Duodenal mucosa (tissue), 2 donors: ENCODE measurements around the gene MSI2.

ENCODE experiments used
- H3K27ac ChIP-seq: one replicate; pipeline ENCODE4 v1.7.0; 2013; ENCODE audit warnings: low read depth, low read length
- H3K27me3 ChIP-seq, 2 donors: one replicate each; pipeline ENCODE4 v1.7.0; 2013; ENCODE audit warnings: low read length in 2 of 2, control low read depth in 1 of 2; ENCODE audit not compliant: insufficient read depth in 2 of 2, control insufficient read depth in 1 of 2
- H3K36me3 ChIP-seq, 2 donors: one replicate each; pipeline ENCODE4 v1.7.0; 2013; ENCODE audit warnings: low read length in 2 of 2, control low read depth in 1 of 2; ENCODE audit not compliant: insufficient read depth in 2 of 2, control insufficient read depth in 1 of 2
- H3K4me1 ChIP-seq, 2 donors: one replicate each; pipeline ENCODE4 v1.7.0; 2013; ENCODE audit warnings: low read length in 2 of 2, control low read depth in 1 of 2; ENCODE audit not compliant: insufficient read depth in 2 of 2, control insufficient read depth in 1 of 2
- H3K4me3 ChIP-seq, 2 donors: one replicate each; pipeline ENCODE4 v1.7.0; 2013; ENCODE audit warnings: low read length in 2 of 2, low read depth in 1 of 2
- H3K9ac ChIP-seq, 2 donors: one replicate each; pipeline ENCODE4 v1.7.0; 2013; ENCODE audit warnings: low read length in 2 of 2, low read depth in 1 of 2
- H3K9me3 ChIP-seq, 2 donors: one replicate each; pipeline ENCODE4 v1.7.0; 2013; ENCODE audit warnings: low read length in 2 of 2, control low read depth in 1 of 2; ENCODE audit not compliant: control insufficient read depth in 1 of 2

Gene MSI2

DNA sequence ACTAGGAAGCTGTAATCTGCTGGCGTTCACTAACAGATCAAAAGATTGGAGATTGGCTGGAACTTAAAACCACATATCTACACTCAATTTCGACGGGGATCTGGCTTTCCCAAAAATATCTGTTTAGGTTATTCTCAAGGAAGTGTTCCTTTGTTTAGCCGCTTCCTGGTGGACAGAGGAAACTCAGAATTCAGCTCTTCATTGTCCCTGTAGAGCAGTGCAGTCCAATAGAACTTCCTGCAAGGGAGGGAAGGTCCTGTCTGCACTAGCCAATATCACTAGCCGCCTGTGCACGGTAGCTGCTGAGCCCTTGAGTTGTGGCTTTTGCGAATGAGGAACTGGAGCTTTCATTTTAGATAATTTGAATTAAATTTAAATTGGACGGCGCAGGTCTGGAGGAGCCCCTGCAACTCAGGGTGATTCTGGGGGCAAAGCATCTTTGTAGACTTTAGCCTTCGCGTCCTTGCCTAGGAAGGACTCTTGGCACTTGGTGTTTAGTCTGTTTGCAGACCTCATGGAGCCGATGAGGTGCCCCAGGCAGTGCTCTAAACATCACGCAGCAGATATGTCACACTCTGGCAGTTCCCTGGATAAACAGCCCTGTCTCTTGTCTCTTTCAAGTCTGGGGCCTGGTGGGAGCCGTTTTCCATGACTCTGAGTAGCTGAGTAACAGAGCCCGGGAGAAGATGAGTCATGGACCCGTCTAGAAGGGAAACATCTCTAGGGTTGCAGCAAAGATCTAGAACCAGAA is 366.5 kb downstream of the MSI2 start:
- Histone ChIP-seq H3K9ac (no peak overlapping the region), H3K9me3 (no peaks in the 10 kb centered on the region), H3K27me3 (no peaks in the 10 kb centered on the region), H3K27ac (no peak overlapping the region), H3K4me1 (no peaks in the 10 kb centered on the region), H3K36me3 (peaks cover 0 to 3% of the 10 kb centered on the region in 2 donors), H3K4me3 (peak overlapping the region in 1 of 2 donors; percentile 23)

GRCh38 chr17:57623620-57624019 is 367.3 kb downstream of the MSI2 start:
- no peaks in the 10 kb centered on the region for H3K4me1 ChIP-seq
- no peak overlapping the region for H3K9ac ChIP-seq
- no peaks in the 10 kb centered on the region for H3K27me3 ChIP-seq
- H3K4me3 ChIP-seq, result no peak overlapping the region
- H3K9me3 ChIP-seq, result no peaks in the 10 kb centered on the region
- H3K36me3 ChIP-seq, result peaks cover 0 to 5% of the 10 kb centered on the region in 2 donors
- no peak overlapping the region for H3K27ac ChIP-seq

- Histone ChIP-seq H3K27me3 (no peaks in the 10 kb centered on the region), H3K36me3 (peaks cover 0 to 5% of the 10 kb centered on the region in 2 donors), H3K4me3 (no peak overlapping the region), H3K4me1 (no peaks in the 10 kb centered on the region), H3K27ac (no peak overlapping the region), H3K9ac (no peak overlapping the region), H3K9me3 (no peaks in the 10 kb centered on the region)
Observed at GRCh38 chr17:57624386-57624785, 368.1 kb downstream of the MSI2 start.

GRCh38 chr17:57625511-57625910 is 369.2 kb downstream of the MSI2 start:
- H3K9me3 ChIP-seq, result no peaks in the 10 kb centered on the region
- H3K9ac ChIP-seq, result no peak overlapping the region

GRCh38 chr17:57625957-57626356 is 369.6 kb downstream of the MSI2 start:
- Histone ChIP-seq H3K4me3 (no peak overlapping the region), H3K9ac (no peak overlapping the region), H3K36me3 (peaks cover 0 to 7% of the 10 kb centered on the region in 2 donors), H3K4me1 (no peaks in the 10 kb centered on the region), H3K27me3 (no peaks in the 10 kb centered on the region), H3K9me3 (no peaks in the 10 kb centered on the region), H3K27ac (no peak overlapping the region)

More at GRCh38 chr17:57625511-57625910, 369.2 kb downstream of the MSI2 start:
- Histone ChIP-seq H3K36me3 (peaks cover 0 to 7% of the 10 kb centered on the region in 2 donors), H3K27ac (no peak overlapping the region), H3K4me1 (no peaks in the 10 kb centered on the region), H3K27me3 (no peaks in the 10 kb centered on the region), H3K4me3 (no peak overlapping the region)

- Histone ChIP-seq H3K27ac (no peak overlapping the region), H3K4me3 (no peak overlapping the region), H3K4me1 (no peaks in the 10 kb centered on the region), H3K9ac (no peak overlapping the region), H3K27me3 (no peaks in the 10 kb centered on the region), H3K9me3 (no peaks in the 10 kb centered on the region), H3K36me3 (peaks cover 0 to 7% of the 10 kb centered on the region in 2 donors)
Observed at GRCh38 chr17:57626520-57627210, 370.3 kb downstream of the MSI2 start.

GRCh38 chr17:57627591-57627990 is 371.3 kb downstream of the MSI2 start:
- H3K27me3 ChIP-seq, result no peaks in the 10 kb centered on the region
- peaks cover 0 to 7% of the 10 kb centered on the region in 2 donors for H3K36me3 ChIP-seq
- H3K9me3 ChIP-seq, result no peaks in the 10 kb centered on the region
- no peak overlapping the region for H3K4me3 ChIP-seq
- H3K4me1 ChIP-seq, result no peaks in the 10 kb centered on the region
- H3K9ac ChIP-seq, result no peak overlapping the region
- no peak overlapping the region for H3K27ac ChIP-seq

DNA sequence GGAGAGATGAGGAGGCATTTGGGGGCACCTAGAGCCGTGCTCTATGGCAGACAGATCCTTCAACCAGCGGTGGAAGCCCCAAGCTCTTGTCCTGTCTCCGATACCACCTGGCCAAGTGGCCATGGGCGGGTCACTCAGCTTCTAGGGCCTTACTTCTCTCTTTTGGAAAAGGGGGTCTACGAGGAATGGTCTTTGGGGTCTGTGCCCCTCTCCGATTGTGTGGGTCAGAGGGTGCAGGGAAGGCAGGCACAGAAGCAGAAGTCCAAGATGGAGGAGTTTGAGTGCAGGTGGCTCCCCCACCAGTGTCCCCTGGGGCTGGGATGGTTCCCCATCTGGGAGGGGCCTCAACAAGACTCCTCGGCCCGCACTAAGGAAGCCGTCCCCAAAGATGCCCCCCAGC is 372.1 kb downstream of the MSI2 start:
- H3K27ac ChIP-seq, result no peak overlapping the region
- peaks cover 0 to 11% of the 10 kb centered on the region in 2 donors for H3K36me3 ChIP-seq
- H3K4me3 ChIP-seq, result no peak overlapping the region

GRCh38 chr17:57629470-57629869 is 373.1 kb downstream of the MSI2 start:
- no peaks in the 10 kb centered on the region for H3K4me1 ChIP-seq
- peaks cover 0 to 13% of the 10 kb centered on the region in 2 donors for H3K36me3 ChIP-seq
- H3K4me3 ChIP-seq, result no peak overlapping the region
- H3K9me3 ChIP-seq, result no peaks in the 10 kb centered on the region
- no peaks in the 10 kb centered on the region for H3K27me3 ChIP-seq
- no peak overlapping the region for H3K27ac ChIP-seq
- H3K9ac ChIP-seq, result no peak overlapping the region

More for the DNA sequence above, 372.1 kb downstream of the MSI2 start:
- H3K9ac ChIP-seq, result no peak overlapping the region
- H3K9me3 ChIP-seq, result no peaks in the 10 kb centered on the region
- H3K27me3 ChIP-seq, result no peaks in the 10 kb centered on the region
- H3K4me1 ChIP-seq, result no peaks in the 10 kb centered on the region

DNA sequence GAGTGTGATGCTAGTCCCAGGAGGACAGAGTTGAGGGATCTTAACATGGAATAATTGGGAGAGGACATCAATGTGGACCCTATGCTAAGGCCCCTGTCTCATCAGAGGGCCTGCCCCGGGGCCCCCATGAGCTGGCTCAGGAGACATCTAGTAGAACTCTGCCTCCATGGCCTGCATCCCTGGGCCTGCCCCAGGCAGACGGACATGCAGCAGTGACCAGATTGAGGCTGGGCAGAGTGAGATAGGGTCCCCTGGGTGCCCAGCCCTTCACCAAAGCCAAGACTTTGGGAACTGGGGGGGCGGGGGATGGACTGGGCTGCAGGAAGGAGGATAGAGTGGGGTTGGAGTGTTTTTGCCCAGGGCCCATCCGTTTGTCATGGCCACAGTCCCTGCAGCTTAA is 373.6 kb downstream of the MSI2 start:
- no peak overlapping the region for H3K9ac ChIP-seq
- H3K27ac ChIP-seq, result no peak overlapping the region
- H3K9me3 ChIP-seq, result no peaks in the 10 kb centered on the region
- H3K27me3 ChIP-seq, result no peaks in the 10 kb centered on the region
- no peak overlapping the region for H3K4me3 ChIP-seq
- H3K4me1 ChIP-seq, result no peaks in the 10 kb centered on the region
- H3K36me3 ChIP-seq, result peaks cover 0 to 13% of the 10 kb centered on the region in 2 donors
